ENCODE data around the gene TP73. TPM values are rescaled to one million over a fixed set of nuclear protein-coding genes. Genes with fewer than 3 reads are reported as not detected.

Gene TP73
- total and polyA plus RNA-seq, 4 donors: 0.30 to 3.0 (median 1.2) TPM

- DNase-seq (ENCODE audit: low read depth in 4 of 6, low spot score in 6 of 6): peak in 2 of 6 donors; percentile 12 to 22
- 2% methylated on average over 81 of the region's 83 CpGs for WGBS (ENCODE audit: insufficient coverage)
- Histone ChIP-seq H3K4me3 (ENCODE audit: low read depth, low read length) (no peak overlapping the region), H3K4me1 (ENCODE audit: control insufficient read depth, insufficient read depth, low read length) (peaks cover 28% of the 10 kb centered on the region), H3K27ac (ENCODE audit: low read depth, low read length) (no peak overlapping the region), H3K27me3 (ENCODE audit: control insufficient read depth, insufficient read depth, low read length) (peaks cover 50% of the 10 kb centered on the region), H3K9me3 (ENCODE audit: control insufficient read depth, insufficient read depth, low read length) (no peaks in the 10 kb centered on the region), H3K36me3 (ENCODE audit: control insufficient read depth, insufficient read depth, low read length) (peaks cover 11% of the 10 kb centered on the region)
Observed at GRCh38 chr1:3651026-3651929, 1.0 kb upstream of the TP73 start.

GRCh38 chr1:3652548-3653285, 401 bp downstream of the TP73 start:
- DNase-seq (ENCODE audit: low read depth in 4 of 6, low spot score in 6 of 6): no peak
- WGBS (ENCODE audit: insufficient coverage): 2% methylated on average over 68 of the region's 68 CpGs
- peaks cover 56% of the 10 kb centered on the region for H3K27me3 ChIP-seq (ENCODE audit: control insufficient read depth, insufficient read depth, low read length)
- peak overlapping the region; percentile 5 for H3K4me3 ChIP-seq (ENCODE audit: low read depth, low read length)
- H3K9me3 ChIP-seq (ENCODE audit: control insufficient read depth, insufficient read depth, low read length): no peaks in the 10 kb centered on the region
- H3K4me1 ChIP-seq (ENCODE audit: control insufficient read depth, insufficient read depth, low read length): peaks cover 28% of the 10 kb centered on the region
- no peaks in the 10 kb centered on the region for H3K36me3 ChIP-seq (ENCODE audit: control insufficient read depth, insufficient read depth, low read length)
- no peak overlapping the region for H3K27ac ChIP-seq (ENCODE audit: low read depth, low read length)

GRCh38 chr1:3653286-3653618, 936 bp downstream of the TP73 start:
- H3K27me3 ChIP-seq (ENCODE audit: control insufficient read depth, insufficient read depth, low read length): peaks cover 62% of the 10 kb centered on the region

GRCh38 chr1:3654549-3655281, 2.4 kb downstream of the TP73 start:
- WGBS (ENCODE audit: insufficient coverage): 86% methylated on average over 21 of the region's 22 CpGs
- Histone ChIP-seq H3K27me3 (ENCODE audit: control insufficient read depth, insufficient read depth, low read length) (peaks cover 65% of the 10 kb centered on the region), H3K4me1 (ENCODE audit: control insufficient read depth, insufficient read depth, low read length) (peaks cover 30% of the 10 kb centered on the region), H3K36me3 (ENCODE audit: control insufficient read depth, insufficient read depth, low read length) (no peaks in the 10 kb centered on the region), H3K27ac (ENCODE audit: low read depth, low read length) (no peak overlapping the region), H3K9me3 (ENCODE audit: control insufficient read depth, insufficient read depth, low read length) (no peaks in the 10 kb centered on the region), H3K4me3 (ENCODE audit: low read depth, low read length) (no peak overlapping the region)
- no peak for DNase-seq (ENCODE audit: low read depth in 4 of 6, low spot score in 6 of 6)

More at GRCh38 chr1:3653286-3653618, 936 bp downstream of the TP73 start:
- WGBS (ENCODE audit: insufficient coverage): 14% methylated on average over 10 of the region's 10 CpGs
- H3K4me1 ChIP-seq (ENCODE audit: control insufficient read depth, insufficient read depth, low read length): peaks cover 32% of the 10 kb centered on the region
- no peaks in the 10 kb centered on the region for H3K36me3 ChIP-seq (ENCODE audit: control insufficient read depth, insufficient read depth, low read length)
- H3K9me3 ChIP-seq (ENCODE audit: control insufficient read depth, insufficient read depth, low read length): no peaks in the 10 kb centered on the region
- no peak overlapping the region for H3K4me3 ChIP-seq (ENCODE audit: low read depth, low read length)
- DNase-seq (ENCODE audit: low read depth in 4 of 6, low spot score in 6 of 6): no peak
- H3K27ac ChIP-seq (ENCODE audit: low read depth, low read length): no peak overlapping the region

GRCh38 chr1:3656450-3657095, 4.3 kb downstream of the TP73 start:
- H3K4me1 ChIP-seq (ENCODE audit: control insufficient read depth, insufficient read depth, low read length): peaks cover 17% of the 10 kb centered on the region
- H3K27me3 ChIP-seq (ENCODE audit: control insufficient read depth, insufficient read depth, low read length): peaks cover 56% of the 10 kb centered on the region
- H3K36me3 ChIP-seq (ENCODE audit: control insufficient read depth, insufficient read depth, low read length): no peaks in the 10 kb centered on the region
- no peak overlapping the region for H3K4me3 ChIP-seq (ENCODE audit: low read depth, low read length)
- DNase-seq (ENCODE audit: low read depth in 4 of 6, low spot score in 6 of 6): no peak
- H3K9me3 ChIP-seq (ENCODE audit: control insufficient read depth, insufficient read depth, low read length): no peaks in the 10 kb centered on the region
- WGBS (ENCODE audit: insufficient coverage): 91% methylated on average over 7 of the region's 13 CpGs
- no peak overlapping the region for H3K27ac ChIP-seq (ENCODE audit: low read depth, low read length)

GRCh38 chr1:3657096-3657475, 4.8 kb downstream of the TP73 start:
- peaks cover 13% of the 10 kb centered on the region for H3K4me1 ChIP-seq (ENCODE audit: control insufficient read depth, insufficient read depth, low read length)
- H3K36me3 ChIP-seq (ENCODE audit: control insufficient read depth, insufficient read depth, low read length): no peaks in the 10 kb centered on the region
- WGBS (ENCODE audit: insufficient coverage): 72% methylated on average over 6 of the region's 6 CpGs
- no peaks in the 10 kb centered on the region for H3K9me3 ChIP-seq (ENCODE audit: control insufficient read depth, insufficient read depth, low read length)
- DNase-seq (ENCODE audit: low read depth in 4 of 6, low spot score in 6 of 6): no peak
- H3K27ac ChIP-seq (ENCODE audit: low read depth, low read length): no peak overlapping the region
- no peak overlapping the region for H3K4me3 ChIP-seq (ENCODE audit: low read depth, low read length)
- peaks cover 53% of the 10 kb centered on the region for H3K27me3 ChIP-seq (ENCODE audit: control insufficient read depth, insufficient read depth, low read length)

- Histone ChIP-seq H3K27ac (ENCODE audit: low read depth, low read length) (no peak overlapping the region), H3K36me3 (ENCODE audit: control insufficient read depth, insufficient read depth, low read length) (no peaks in the 10 kb centered on the region), H3K4me1 (ENCODE audit: control insufficient read depth, insufficient read depth, low read length) (peaks cover 10% of the 10 kb centered on the region), H3K9me3 (ENCODE audit: control insufficient read depth, insufficient read depth, low read length) (no peaks in the 10 kb centered on the region), H3K4me3 (ENCODE audit: low read depth, low read length) (no peak overlapping the region), H3K27me3 (ENCODE audit: control insufficient read depth, insufficient read depth, low read length) (peaks cover 51% of the 10 kb centered on the region)
- WGBS (ENCODE audit: insufficient coverage): 58% methylated on average over 25 of the region's 26 CpGs
- DNase-seq (ENCODE audit: low read depth in 4 of 6, low spot score in 6 of 6): no peak
Observed at GRCh38 chr1:3657578-3658230, 5.4 kb downstream of the TP73 start.

GRCh38 chr1:3658231-3658615, 5.9 kb downstream of the TP73 start:
- Histone ChIP-seq H3K4me3 (ENCODE audit: low read depth, low read length) (no peak overlapping the region), H3K27ac (ENCODE audit: low read depth, low read length) (no peak overlapping the region), H3K4me1 (ENCODE audit: control insufficient read depth, insufficient read depth, low read length) (peaks cover 6% of the 10 kb centered on the region), H3K9me3 (ENCODE audit: control insufficient read depth, insufficient read depth, low read length) (no peaks in the 10 kb centered on the region), H3K27me3 (ENCODE audit: control insufficient read depth, insufficient read depth, low read length) (peaks cover 45% of the 10 kb centered on the region), H3K36me3 (ENCODE audit: control insufficient read depth, insufficient read depth, low read length) (no peaks in the 10 kb centered on the region)
- no peak for DNase-seq (ENCODE audit: low read depth in 4 of 6, low spot score in 6 of 6)
- 13% methylated on average over 8 of the region's 14 CpGs for WGBS (ENCODE audit: insufficient coverage)

GRCh38 chr1:3659093-3659492, 6.8 kb downstream of the TP73 start:
- Histone ChIP-seq H3K4me3 (ENCODE audit: low read depth, low read length) (no peak overlapping the region), H3K36me3 (ENCODE audit: control insufficient read depth, insufficient read depth, low read length) (no peaks in the 10 kb centered on the region), H3K27ac (ENCODE audit: low read depth, low read length) (no peak overlapping the region), H3K9me3 (ENCODE audit: control insufficient read depth, insufficient read depth, low read length) (no peaks in the 10 kb centered on the region), H3K4me1 (ENCODE audit: control insufficient read depth, insufficient read depth, low read length) (peaks cover 6% of the 10 kb centered on the region), H3K27me3 (ENCODE audit: control insufficient read depth, insufficient read depth, low read length) (peaks cover 37% of the 10 kb centered on the region)
- DNase-seq (ENCODE audit: low read depth in 4 of 6, low spot score in 6 of 6): no peak
- 90% methylated on average over 10 of the region's 15 CpGs for WGBS (ENCODE audit: insufficient coverage)

All from spinal cord (tissue), 10 donors.